Fibroblast of skin of right biceps (primary cell): Measurements from ENCODE around the gene QPCT.
"Not testable (repeated sequence)": the region's sequence is repeated elsewhere in the genome, so short reads cannot be mapped to it uniquely, and the experiment has no call there.

ENCODE experiments used
- DNase-seq: peaks from one replicate; pipeline ENCODE4 v3.0.0-alpha.2; 2013

QPCT gene

GRCh38 chr2:37344453-37345361, at the start of gene QPCT:
Gene QPCT, plus strand, starts transcription at chr2:37344630. Its CDS starts 102 bp downstream, at chr2:37344732.
- DNase-seq: peak; percentile 82

- DNase-seq: not testable (repeated sequence)
Measured at GRCh38 chr2:37294858-37295257, 49.6 kb upstream of the QPCT start.

GRCh38 chr2:37295469-37296073, 48.9 kb upstream of the QPCT start:
- no peak for DNase-seq

GRCh38 chr2:37297632-37298031, 46.8 kb upstream of the QPCT start:
- no peak for DNase-seq

- DNase-seq: no peak
Measured at GRCh38 chr2:37300146-37300545, 44.3 kb upstream of the QPCT start.

- peak; percentile 23 for DNase-seq
Measured at GRCh38 chr2:37300578-37300977, 43.9 kb upstream of the QPCT start.

GRCh38 chr2:37301408-37301807, 43.0 kb upstream of the QPCT start:
- peak; percentile 40 for DNase-seq

- DNase-seq: no peak
Measured at GRCh38 chr2:37302701-37303252, 41.7 kb upstream of the QPCT start.

GRCh38 chr2:37306024-37306423, 38.4 kb upstream of the QPCT start:
- DNase-seq: no peak

- DNase-seq: no peak
Measured at GRCh38 chr2:37307500-37307899, 36.9 kb upstream of the QPCT start.

- DNase-seq: no peak
Measured at GRCh38 chr2:37315364-37315763, 29.1 kb upstream of the QPCT start.

- DNase-seq: no peak
Measured at GRCh38 chr2:37316181-37316580, 28.2 kb upstream of the QPCT start.

GRCh38 chr2:37317746-37318145, 26.7 kb upstream of the QPCT start:
- no peak for DNase-seq

- DNase-seq: peak; percentile 69
Measured at GRCh38 chr2:37318401-37318800, 26.0 kb upstream of the QPCT start.

GRCh38 chr2:37319754-37320609, 24.4 kb upstream of the QPCT start:
- DNase-seq: no peak

- no peak for DNase-seq
Measured at GRCh38 chr2:37321029-37321682, 23.3 kb upstream of the QPCT start.

GRCh38 chr2:37322368-37322767, 22.1 kb upstream of the QPCT start:
- DNase-seq: peak; percentile 55

GRCh38 chr2:37323176-37323780, 21.2 kb upstream of the QPCT start:
- no peak for DNase-seq

- DNase-seq: no peak
Measured at GRCh38 chr2:37323781-37324535, 20.5 kb upstream of the QPCT start.

- DNase-seq: peak; percentile 81
Measured at GRCh38 chr2:37324536-37324785, 20.0 kb upstream of the QPCT start.

GRCh38 chr2:37324786-37325624, 19.4 kb upstream of the QPCT start, which contains the start of gene PRKD3:
Gene PRKD3, minus strand, starts transcription at chr2:37324833. Its CDS starts 8,309 bp downstream, at chr2:37316524.
- DNase-seq: no peak
